TTC549 (cell line): ENCODE results near the gene RAB11B.
A peak's percentile ranks its signal among the peaks of the same experiment; 100 is the strongest.
"Not testable (repeated sequence)": the region's sequence is repeated elsewhere in the genome, so short reads cannot be mapped to it uniquely, and the experiment has no call there.

ENCODE experiments used
- FAIRE-seq: peaks from 2 replicates; lab custom pipeline; 2012; peaks lifted over from hg19 to GRCh38; lab: Jason Lieb, UNC

Gene RAB11B

DNA sequence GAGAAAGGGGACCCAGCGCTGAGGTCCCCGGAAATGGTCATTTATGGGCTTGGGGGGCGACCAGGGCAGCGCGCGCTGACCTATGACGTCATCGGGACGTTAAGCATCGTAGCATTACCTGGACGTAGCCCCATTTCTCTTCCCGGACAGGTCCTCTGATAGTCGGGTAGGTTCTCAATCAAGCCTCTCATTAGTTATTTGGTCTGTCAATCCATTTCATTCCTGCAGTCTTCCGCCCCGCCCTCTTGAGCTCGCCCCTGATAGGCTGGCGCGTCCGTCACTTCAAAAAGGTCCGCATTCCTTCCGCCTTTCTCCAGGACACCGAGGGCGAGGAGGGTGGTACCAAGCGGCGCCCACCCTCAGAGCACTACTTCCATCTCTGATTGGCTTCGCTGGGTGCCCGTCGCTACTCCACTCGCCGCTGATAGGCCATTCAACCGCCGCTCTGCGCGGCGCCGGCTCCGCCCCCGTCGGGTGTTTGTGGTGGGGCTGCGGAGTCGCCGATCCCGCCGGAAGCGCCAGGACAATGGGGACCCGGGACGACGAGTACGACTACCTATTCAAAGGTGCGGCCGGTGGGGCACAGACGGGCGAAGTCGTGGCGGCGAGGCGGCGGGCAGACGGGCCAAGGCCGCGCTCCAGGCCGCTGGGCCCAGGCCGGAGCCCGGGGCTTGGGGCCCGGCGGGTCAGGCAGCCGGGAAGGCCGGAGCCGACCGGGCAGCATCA lies at the start of gene RAB11B:
Gene RAB11B, plus strand, starts transcription at position 470 of the 726 bp plus-strand sequence. Its CDS starts 57 bp downstream, at position 527.
- FAIRE-seq: peak; percentile 95

GRCh38 chr19:8341504-8341903 lies 48.7 kb upstream of the RAB11B start:
- not testable (repeated sequence) for FAIRE-seq

- FAIRE-seq: no peak
Measured at GRCh38 chr19:8342316-8342683, 47.9 kb upstream of the RAB11B start.

- FAIRE-seq: no peak
Measured at GRCh38 chr19:8342684-8343482, 47.3 kb upstream of the RAB11B start, which contains the start of gene KANK3. Gene KANK3 (minus strand): TSS chr19:8343262. CDS start chr19:8337828, 5,434 bp downstream.

DNA sequence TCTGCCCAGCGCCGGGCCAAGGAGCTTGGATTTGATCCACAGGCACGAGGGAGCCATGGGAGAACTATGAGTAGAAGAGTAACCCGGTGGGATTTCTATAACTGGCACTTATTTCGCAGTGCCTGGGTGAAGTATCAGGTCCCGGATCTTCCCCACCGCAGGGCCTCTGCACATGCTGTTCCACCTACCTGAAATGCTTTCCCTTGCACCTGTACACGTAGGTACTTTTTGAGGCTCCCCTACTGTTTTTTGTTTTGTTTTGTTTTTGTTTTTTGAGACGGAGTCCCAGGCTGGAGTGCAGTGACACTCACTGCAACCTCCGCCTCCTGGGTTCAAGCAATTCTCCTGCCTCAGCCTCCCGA lies 46.7 kb upstream of the RAB11B start:
- no peak for FAIRE-seq

DNA sequence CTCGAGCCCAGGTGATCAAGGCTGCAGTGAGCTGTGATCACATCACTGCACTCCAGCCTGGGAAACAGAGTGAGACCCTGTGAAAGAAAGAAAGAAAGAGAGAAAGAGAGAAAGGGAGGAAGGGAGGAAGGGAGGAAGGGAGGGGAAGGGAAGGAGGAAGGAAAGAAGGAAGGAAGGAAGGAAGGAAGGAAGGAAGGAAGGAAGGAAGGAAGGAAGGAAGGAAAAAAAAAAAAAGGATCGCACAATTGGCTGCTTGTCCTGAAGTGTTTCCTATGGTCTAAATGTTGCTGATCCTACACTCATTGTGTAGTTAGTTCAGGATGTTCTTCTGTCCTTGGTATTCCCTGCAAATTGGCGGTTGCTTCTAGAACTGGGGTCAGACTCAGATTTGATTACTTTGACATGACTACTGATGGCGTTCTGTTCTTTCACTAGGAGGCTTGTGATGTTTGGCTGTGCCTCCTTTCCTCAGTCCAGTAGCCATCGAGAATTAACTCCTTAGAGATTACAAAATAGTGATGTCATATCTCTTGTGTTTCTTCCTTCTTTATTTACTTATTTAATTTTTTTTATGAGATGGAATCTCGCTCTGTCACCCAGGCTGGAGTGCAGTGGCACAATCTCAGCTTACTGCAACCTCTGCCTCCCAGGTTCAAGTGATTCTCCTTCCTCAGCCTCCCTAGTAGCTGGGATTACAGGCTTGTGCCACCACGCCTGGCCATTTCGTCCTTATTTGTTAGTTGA lies 40.4 kb upstream of the RAB11B start:
- not testable (repeated sequence) for FAIRE-seq

DNA sequence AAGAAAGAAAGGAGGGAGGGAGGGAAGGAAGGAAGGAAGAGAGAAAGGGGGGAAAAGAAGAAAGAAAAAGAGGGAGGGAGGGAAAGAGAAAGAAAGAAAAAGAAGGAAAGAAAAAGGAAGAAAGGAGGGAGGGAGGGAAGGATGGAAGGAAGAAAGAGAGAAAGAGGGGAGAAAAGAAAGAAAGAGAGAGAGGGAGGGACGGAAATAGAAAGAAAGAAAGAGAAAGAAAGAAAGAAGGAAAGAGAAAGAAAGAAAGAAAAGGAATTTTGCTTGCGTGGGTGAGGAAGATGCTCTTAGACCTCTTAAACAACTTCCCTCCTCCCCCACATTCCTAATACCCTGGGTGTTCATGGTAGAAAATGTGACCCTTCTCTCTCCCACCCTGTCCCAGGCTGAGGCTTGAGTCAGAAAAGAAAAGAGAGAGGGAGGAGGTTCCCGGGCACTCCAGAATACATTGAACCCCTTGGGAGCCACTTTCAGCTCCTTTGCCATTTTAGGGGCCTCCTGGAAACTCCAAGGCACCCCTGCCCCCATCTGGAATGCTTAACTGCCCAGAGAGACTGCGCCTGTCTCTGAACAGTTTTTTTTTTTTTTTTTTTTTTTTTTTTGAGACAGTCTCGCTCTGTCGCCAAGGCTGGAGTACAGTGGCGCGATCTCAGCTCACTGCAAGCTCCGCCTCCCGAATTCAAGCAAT lies 37.9 kb upstream of the RAB11B start:
- no peak for FAIRE-seq

GRCh38 chr19:8352845-8353244 lies 37.3 kb upstream of the RAB11B start:
- not testable (repeated sequence) for FAIRE-seq

DNA sequence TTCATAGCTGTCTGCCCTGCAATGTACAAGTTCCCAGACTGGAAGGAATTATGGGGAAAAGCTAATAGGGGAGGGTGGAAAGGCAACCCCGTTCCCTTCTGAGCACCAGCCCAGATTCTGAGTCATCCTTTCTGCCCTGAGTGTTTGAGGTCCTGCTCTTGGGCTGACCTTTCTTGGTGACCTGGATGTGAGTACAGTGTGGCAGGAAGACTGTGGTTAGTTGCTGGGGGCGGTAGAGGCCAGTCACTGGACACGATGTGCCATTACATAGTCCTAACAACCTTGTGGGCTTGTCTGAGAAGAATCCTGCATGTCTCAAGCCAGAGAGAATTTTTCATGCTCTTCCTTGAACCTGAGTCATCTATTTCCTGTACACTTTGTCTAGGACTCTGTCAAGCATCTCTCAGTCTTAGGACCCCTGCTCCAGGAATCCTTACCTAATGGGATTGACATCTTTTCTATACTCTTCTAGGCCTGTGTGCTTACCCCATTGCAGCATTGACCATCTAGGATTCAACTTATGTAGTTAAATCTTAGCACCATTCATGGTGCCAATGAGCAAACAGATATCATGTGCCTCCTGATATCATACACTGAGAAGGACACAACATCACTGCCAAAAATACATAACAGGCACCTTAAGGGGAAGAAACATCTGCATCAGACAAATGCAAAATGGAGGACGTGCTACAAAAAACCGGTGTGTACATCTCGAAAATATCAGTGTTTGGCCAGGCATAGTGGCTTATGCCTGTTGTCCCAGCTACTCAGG lies 34.3 kb upstream of the RAB11B start:
- FAIRE-seq: no peak

DNA sequence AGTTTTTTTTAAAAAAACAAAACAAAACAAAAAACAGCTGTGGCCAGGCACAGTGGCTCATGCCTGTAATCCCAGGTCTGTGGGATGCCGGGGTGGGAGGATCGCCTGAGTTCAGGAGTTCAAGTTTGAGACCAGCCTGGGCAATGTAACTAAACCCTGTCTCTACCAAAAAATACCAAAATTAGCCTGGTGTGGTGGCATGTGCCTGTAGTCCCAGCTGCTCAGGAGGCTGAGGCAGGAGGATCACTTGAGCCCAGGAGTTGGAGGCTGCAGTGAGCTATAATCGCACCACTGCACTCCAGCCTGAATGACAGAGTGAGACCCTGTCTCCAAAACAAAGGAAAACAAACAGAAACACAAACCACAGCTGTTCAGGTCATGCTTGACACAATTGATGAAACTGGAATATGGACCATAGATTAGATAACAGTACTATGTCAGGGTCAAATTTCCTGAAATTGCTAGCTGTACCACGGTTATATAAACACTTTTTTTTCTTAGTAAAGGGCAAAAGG lies 33.1 kb upstream of the RAB11B start:
- FAIRE-seq: no peak

GRCh38 chr19:8358948-8359347 lies 31.2 kb upstream of the RAB11B start:
- no peak for FAIRE-seq

GRCh38 chr19:8360196-8360595 lies 30.0 kb upstream of the RAB11B start:
- no peak for FAIRE-seq

- no peak for FAIRE-seq
Measured at GRCh38 chr19:8361921-8362793, 28.0 kb upstream of the RAB11B start.

DNA sequence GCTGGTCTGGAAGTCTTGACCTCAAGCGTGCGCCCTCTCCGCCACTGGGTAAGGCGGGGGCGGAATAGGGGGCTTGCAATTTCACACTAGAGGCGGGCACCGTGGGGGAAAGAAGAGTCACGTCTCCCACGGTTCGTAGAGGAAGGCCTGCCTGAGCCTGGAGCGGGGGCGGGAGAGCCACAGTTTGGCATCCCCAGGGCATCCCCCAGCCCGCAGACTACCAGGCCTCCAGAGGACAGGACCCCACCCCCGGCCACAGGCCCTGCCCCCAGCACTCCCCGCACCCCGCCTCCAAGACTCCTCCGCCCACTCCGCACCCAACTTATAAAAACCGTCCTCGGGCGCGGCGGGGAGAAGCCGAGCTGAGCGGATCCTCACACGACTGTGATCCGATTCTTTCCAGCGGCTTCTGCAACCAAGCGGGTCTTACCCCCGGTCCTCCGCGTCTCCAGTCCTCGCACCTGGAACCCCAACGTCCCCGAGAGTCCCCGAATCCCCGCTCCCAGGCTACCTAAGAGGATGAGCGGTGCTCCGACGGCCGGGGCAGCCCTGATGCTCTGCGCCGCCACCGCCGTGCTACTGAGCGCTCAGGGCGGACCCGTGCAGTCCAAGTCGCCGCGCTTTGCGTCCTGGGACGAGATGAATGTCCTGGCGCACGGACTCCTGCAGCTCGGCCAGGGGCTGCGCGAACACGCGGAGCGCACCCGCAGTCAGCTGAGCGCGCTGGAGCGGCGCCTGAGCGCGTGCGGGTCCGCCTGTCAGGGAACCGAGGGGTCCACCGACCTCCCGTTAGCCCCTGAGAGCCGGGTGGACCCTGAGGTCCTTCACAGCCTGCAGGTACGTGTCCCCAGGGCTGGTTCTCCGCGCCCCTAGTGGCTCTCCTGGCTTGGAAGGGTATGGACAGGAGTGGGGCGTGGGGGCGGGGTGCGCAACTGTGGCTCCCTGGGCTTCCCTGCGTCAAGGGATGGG lies 26.1 kb upstream of the RAB11B start, which contains the start of gene ANGPTL4:
Gene ANGPTL4, plus strand, starts transcription at position 353 of the 969 bp plus-strand sequence. Its CDS starts 167 bp downstream, at position 520.
- no peak for FAIRE-seq

DNA sequence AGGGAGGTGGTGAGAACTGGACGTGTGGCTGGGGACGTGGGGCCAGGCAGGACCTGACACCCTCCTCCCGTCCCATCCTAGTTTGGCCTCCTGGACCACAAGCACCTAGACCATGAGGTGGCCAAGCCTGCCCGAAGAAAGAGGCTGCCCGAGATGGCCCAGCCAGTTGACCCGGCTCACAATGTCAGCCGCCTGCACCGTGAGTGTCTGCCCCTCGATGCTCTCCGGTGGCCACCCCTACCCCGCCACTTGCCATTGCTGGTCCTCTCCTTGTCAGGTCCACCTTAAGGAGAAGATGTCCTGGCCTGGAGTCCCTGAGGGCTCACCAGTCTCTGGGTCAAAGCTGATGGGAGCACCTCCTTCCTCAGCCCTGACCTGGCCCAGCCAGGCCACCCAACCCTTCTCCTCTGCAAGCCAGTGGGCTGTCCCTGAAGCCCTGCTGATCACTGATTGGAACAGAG lies 24.0 kb upstream of the RAB11B start:
- no peak for FAIRE-seq

DNA sequence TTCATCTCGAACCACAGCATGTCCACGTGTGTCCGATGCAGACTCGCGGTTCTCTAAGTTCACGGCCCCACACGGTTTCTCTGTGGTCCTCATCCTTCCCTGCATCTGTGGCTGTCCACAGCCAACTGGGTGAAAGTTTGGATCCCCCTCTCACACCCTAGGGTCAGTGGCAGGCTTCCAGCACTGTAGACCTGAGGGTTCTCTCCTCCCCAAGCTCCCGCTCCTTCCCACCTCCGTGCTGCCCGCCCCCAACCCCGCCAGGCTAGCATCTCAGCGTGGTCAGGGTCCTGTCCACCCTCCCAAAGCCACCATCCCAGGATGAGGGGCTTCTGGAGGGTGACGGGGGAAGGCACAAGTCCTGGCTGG lies 23.2 kb upstream of the RAB11B start:
- FAIRE-seq: no peak

DNA sequence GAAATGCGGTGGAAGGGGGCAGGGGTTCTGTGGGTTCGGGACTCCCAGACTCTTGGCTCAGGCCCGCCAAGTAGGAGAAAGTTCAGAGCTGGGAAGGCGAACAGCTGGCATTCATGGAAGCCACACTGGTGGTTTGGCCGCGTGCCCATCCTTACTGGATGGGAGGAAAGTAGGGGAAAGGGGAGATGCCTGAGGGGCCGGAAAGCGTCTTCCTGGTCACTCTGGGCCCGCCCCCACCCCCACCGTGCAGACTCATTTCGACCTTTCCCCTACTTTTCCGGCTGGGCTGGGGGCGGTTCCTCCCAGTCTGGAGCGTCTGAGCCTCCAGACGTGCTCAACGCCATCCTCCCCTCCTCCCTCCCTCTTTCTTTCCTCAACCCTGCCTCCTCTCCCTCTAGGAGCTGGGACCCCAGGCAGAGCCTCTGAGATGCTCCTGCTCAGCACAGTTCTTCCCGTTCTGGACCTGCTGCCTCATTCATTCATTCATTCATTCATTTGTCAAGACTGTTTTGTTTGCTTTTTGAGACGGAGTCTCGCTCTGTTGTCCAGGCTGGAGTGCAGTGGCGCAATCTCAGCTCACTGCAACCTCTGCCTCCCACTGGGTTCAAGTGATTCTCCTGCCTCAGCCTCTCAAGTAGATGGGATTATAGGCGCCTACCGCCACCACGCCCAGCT lies 22.7 kb upstream of the RAB11B start:
- FAIRE-seq: no peak
